H9 (cell line): ENCODE data around the gene DHDH. TPM values are rescaled to one million over a fixed set of nuclear protein-coding genes. Genes with fewer than 3 reads are reported as not detected.

Experiments
- DNase-seq: peaks from one replicate; pipeline ENCODE4 v3.0.0-alpha.2; 2017
- H2AFZ ChIP-seq: one replicate; pipeline ENCODE4 v1.6.1; 2013; ENCODE audit warnings: mild to moderate bottlenecking, low read length, control low read depth, moderate library complexity
- H2AK5ac ChIP-seq: 2 replicates; pipeline ENCODE4 v1.6.1; 2013; ENCODE audit warnings: low read length, control low read depth, mixed read lengths; ENCODE audit not compliant: insufficient read length
- H2BK120ac ChIP-seq: one replicate; pipeline ENCODE4 v1.6.1; 2013; ENCODE audit warnings: low read depth, mild to moderate bottlenecking, low read length, control low read depth, inconsistent platforms; ENCODE audit not compliant: poor library complexity, severe bottlenecking
- H2BK12ac ChIP-seq: 2 replicates; pipeline ENCODE4 v1.6.1; 2013; ENCODE audit warnings: low read length, control low read depth, mixed read lengths, low read depth; ENCODE audit not compliant: insufficient read length
- H2BK15ac ChIP-seq: 2 replicates; pipeline ENCODE4 v1.6.1; 2013; ENCODE audit warnings: low read depth, low read length, control low read depth
- H2BK20ac ChIP-seq: one replicate; pipeline ENCODE4 v1.6.1; 2013; ENCODE audit warnings: low read depth, mild to moderate bottlenecking, low read length, control low read depth, inconsistent platforms; ENCODE audit not compliant: poor library complexity, severe bottlenecking
- H2BK5ac ChIP-seq: 2 replicates; pipeline ENCODE4 v1.6.1; 2013; ENCODE audit warnings: low read length, control low read depth, mixed read lengths; ENCODE audit not compliant: insufficient read length
- H3K14ac ChIP-seq: 2 replicates; pipeline ENCODE4 v1.6.1; 2013; ENCODE audit warnings: low read length, control low read depth; ENCODE audit not compliant: insufficient read depth
- H3K18ac ChIP-seq: 2 replicates; pipeline ENCODE4 v1.6.1; 2013; ENCODE audit warnings: low read depth, mild to moderate bottlenecking, mixed read lengths, low read length, control low read depth; ENCODE audit not compliant: insufficient read length
- H3K23ac ChIP-seq: 2 replicates; pipeline ENCODE4 v1.6.1; 2013; ENCODE audit warnings: low read length, control low read depth, mixed read lengths, low read depth; ENCODE audit not compliant: insufficient read length
- H3K23me2 ChIP-seq: 2 replicates; pipeline ENCODE4 v1.6.1; 2013; ENCODE audit warnings: low read depth, mild to moderate bottlenecking, mixed read lengths, low read length, control low read depth; ENCODE audit not compliant: insufficient read length, poor library complexity, severe bottlenecking
- H3K27ac ChIP-seq: 2 replicates; pipeline ENCODE4 v1.5.1; 2013; ENCODE audit warnings: low read length, control low read depth, mixed read lengths, low read depth; ENCODE audit not compliant: insufficient read length
- H3K27me3 ChIP-seq: 2 replicates; pipeline ENCODE4 v1.6.1; 2013; ENCODE audit warnings: low read length, control low read depth, inconsistent platforms; ENCODE audit not compliant: insufficient read depth
- H3K4ac ChIP-seq: 2 replicates; pipeline ENCODE4 v1.6.1; 2013; ENCODE audit warnings: low read depth, mild to moderate bottlenecking, control low read depth, inconsistent platforms, low read length, moderate library complexity
- H3K4me1 ChIP-seq: 2 replicates; pipeline ENCODE4 v1.6.1; 2013; ENCODE audit warnings: low read length, control low read depth, inconsistent platforms; ENCODE audit not compliant: insufficient read depth
- H3K4me2 ChIP-seq: 2 replicates; pipeline ENCODE4 v1.6.1; 2013; ENCODE audit warnings: low read length, control low read depth, mixed read lengths; ENCODE audit not compliant: insufficient read length, insufficient read depth
- H3K56ac ChIP-seq: 2 replicates; pipeline ENCODE4 v1.6.1; 2013; ENCODE audit warnings: low read depth, mild to moderate bottlenecking, mixed read lengths, low read length, control low read depth; ENCODE audit not compliant: insufficient read length
- H3K79me1 ChIP-seq: 2 replicates; pipeline ENCODE4 v1.6.1; 2013; ENCODE audit warnings: low read depth, mild to moderate bottlenecking, moderate library complexity, low read length, control low read depth, inconsistent platforms; ENCODE audit not compliant: insufficient read depth, poor library complexity, severe bottlenecking
- H3K79me2 ChIP-seq: 2 replicates; pipeline ENCODE4 v1.6.1; 2013; ENCODE audit warnings: low read length, control low read depth, inconsistent platforms; ENCODE audit not compliant: insufficient read depth
- H3K9ac ChIP-seq: 2 replicates; pipeline ENCODE4 v1.6.1; 2013; ENCODE audit warnings: low read length, control low read depth, mixed read lengths; ENCODE audit not compliant: insufficient read length; ENCODE audit errors: extremely low read depth
- H3K9me3 ChIP-seq: one replicate; pipeline ENCODE4 v1.6.1; 2013; ENCODE audit warnings: low read depth, low read length, inconsistent platforms; ENCODE audit not compliant: control insufficient read depth
- H3T11ph ChIP-seq: one replicate; pipeline ENCODE4 v1.6.1; 2013; ENCODE audit warnings: mild to moderate bottlenecking, low read length, control low read depth, inconsistent platforms
- H4K20me1 ChIP-seq: one replicate; pipeline ENCODE4 v1.6.1; 2013; ENCODE audit not compliant: control insufficient read depth, insufficient read length, insufficient read depth
- H4K5ac ChIP-seq: 2 replicates; pipeline ENCODE4 v1.6.1; 2013; ENCODE audit warnings: low read depth, mild to moderate bottlenecking, mixed read lengths, low read length, control low read depth; ENCODE audit not compliant: insufficient read length
- H4K8ac ChIP-seq: replicated peaks from 2 replicates; pipeline ENCODE4 v1.6.1; 2013; ENCODE audit warnings: low read length, control low read depth, mixed read lengths, low read depth; ENCODE audit not compliant: insufficient read length
- H4K91ac ChIP-seq: 2 replicates; pipeline ENCODE4 v1.6.1; 2013; ENCODE audit warnings: low read depth, mild to moderate bottlenecking, moderate library complexity, mixed read lengths, low read length, control low read depth; ENCODE audit not compliant: insufficient read length
- H3K27ac Mint-ChIP-seq, 3 experiments: 2 replicates in 2 of 3; 3 replicates in 1 of 3; pipeline ENCODE4 v1.8.0; 2020 to 2021; ENCODE audit warnings: mixed read lengths in 3 of 3, mild to moderate bottlenecking in 1 of 3, moderate library complexity in 1 of 3
- H3K27me3 Mint-ChIP-seq: 2 replicates; pipeline ENCODE4 v1.8.0; 2021; ENCODE audit warnings: low read depth, mild to moderate bottlenecking, moderate library complexity, mixed read lengths
- H3K36me3 Mint-ChIP-seq, 3 experiments: 2 replicates in 2 of 3; 3 replicates in 1 of 3; pipeline ENCODE4 v1.8.0; 2020 to 2021; ENCODE audit warnings: low read depth in 3 of 3, mixed read lengths in 3 of 3; ENCODE audit not compliant: insufficient read depth in 1 of 3
- H3K4me1 Mint-ChIP-seq, 2 experiments: 2 replicates each; pipeline ENCODE4 v1.8.0; 2020; ENCODE audit warnings: mixed read lengths in 2 of 2
- H3K4me3 Mint-ChIP-seq, 2 experiments: 2 replicates in 1 of 2; 3 replicates in 1 of 2; pipeline ENCODE4 v1.8.0; 2020 to 2021; ENCODE audit warnings: mild to moderate bottlenecking in 2 of 2, mixed read lengths in 2 of 2, moderate library complexity in 1 of 2
- H3K9me3 Mint-ChIP-seq, 2 experiments: 2 replicates in 1 of 2; 3 replicates in 1 of 2; pipeline ENCODE4 v1.8.0; 2020; ENCODE audit warnings: mild to moderate bottlenecking in 2 of 2, mixed read lengths in 2 of 2, moderate library complexity in 1 of 2
- CTCF ChIP-seq: fragments of 200-600 bp; sonication (generic); conservative IDR thresholded peaks from 3 replicates; pipeline ENCODE4 v1.8.0; 2021; ENCODE audit warnings: antibody characterized with exemption, mild to moderate bottlenecking
- WGBS: extraction: QIAGEN DNeasy Blood & Tissue Kit; methylation state at CpG from one replicate; pipeline ENCODE4 v1.1.7; 2013; ENCODE audit warnings: missing lambda C conversion rate, low lambda C conversion rate, mixed read lengths; ENCODE audit not compliant: insufficient read length; ENCODE audit errors: extremely low coverage; 5-methylcytosine and 5-hydroxymethylcytosine counted together
- total RNA-seq: library from RNA; stranded (reverse); gene quantifications from 2 replicates; pipeline ENCODE4 v1.2.1, GENCODE V29; 2021

DHDH gene
- total RNA-seq, 1 experiment from 2014 or later: 2.0 TPM

- no peaks in the 10 kb centered on the region for H4K20me1 ChIP-seq
- H3K23ac ChIP-seq: no peak overlapping the region
- peak overlapping the region; percentile 64 for H3K4me2 ChIP-seq
- Mint-ChIP-seq H3K9me3 (no peaks in the 10 kb centered on the region), H3K27me3 (peaks cover 10% of the 10 kb centered on the region), H3K4me1 (peaks cover 14 to 15% of the 10 kb centered on the region in 2 experiments), H3K4me3 (peak overlapping the region; percentile 79 to 81), H3K27ac (peak overlapping the region in 2 of 3 experiments; percentile 77 to 93; a peak in 4 of 7 replicates), H3K36me3 (peaks cover 17 to 44% (median 37%) of the 10 kb centered on the region in 3 experiments; a peak in 6 of 7 replicates)
- H3K4ac ChIP-seq: no peak overlapping the region
- H4K91ac ChIP-seq: no peak overlapping the region
- no peak for DNase-seq
- no CpG with 5 or more reads among the region's 16 CpGs for WGBS
- no peaks in the 10 kb centered on the region for H3K4me1 ChIP-seq
- no peak overlapping the region for H4K8ac ChIP-seq
- no peaks in the 10 kb centered on the region for H3K9me3 ChIP-seq
- peaks cover 4% of the 10 kb centered on the region for H3K79me1 ChIP-seq
- H3K79me2 ChIP-seq: no peaks in the 10 kb centered on the region
- H3K9ac ChIP-seq: peak overlapping the region; percentile 77
- H2BK20ac ChIP-seq: no peak overlapping the region
- no peak overlapping the region for H2BK5ac ChIP-seq
- no peak for TF ChIP-seq CTCF
- H3K23me2 ChIP-seq: peaks cover 8% of the 10 kb centered on the region
- H3K27me3 ChIP-seq: no peaks in the 10 kb centered on the region
- no peak overlapping the region for H3K27ac ChIP-seq
- H3K14ac ChIP-seq: no peak overlapping the region
- no peak overlapping the region for H2BK12ac ChIP-seq
- no peak overlapping the region for H3K56ac ChIP-seq
- H4K5ac ChIP-seq: no peak overlapping the region
- peak overlapping the region; percentile 63 for H3K18ac ChIP-seq
- no peak overlapping the region for H2AK5ac ChIP-seq
- H2AFZ ChIP-seq: no peak overlapping the region
- H2BK120ac ChIP-seq: no peak overlapping the region
- H3T11ph ChIP-seq: no peak overlapping the region
- H2BK15ac ChIP-seq: no peak overlapping the region
Measured at GRCh38 chr19:48955308-48955958, 21.9 kb downstream of the DHDH start.
